ENCODE results near the gene HOPX.
"Not testable (repeated sequence)": the region's sequence is repeated elsewhere in the genome, so short reads cannot be mapped to it uniquely, and the experiment has no call there.

HOPX gene

GRCh38 chr4:56681158-56681852 lies at the start of gene HOPX:
Gene HOPX (minus strand): TSS chr4:56681296. CDS start chr4:56657816, 23,480 bp downstream.
- peak; percentile 5 for DNase-seq (ENCODE audit: low spot score)

GRCh38 chr4:56730097-56730496 lies 49.0 kb upstream of the HOPX start:
- DNase-seq (ENCODE audit: low spot score) = no peak

DNA sequence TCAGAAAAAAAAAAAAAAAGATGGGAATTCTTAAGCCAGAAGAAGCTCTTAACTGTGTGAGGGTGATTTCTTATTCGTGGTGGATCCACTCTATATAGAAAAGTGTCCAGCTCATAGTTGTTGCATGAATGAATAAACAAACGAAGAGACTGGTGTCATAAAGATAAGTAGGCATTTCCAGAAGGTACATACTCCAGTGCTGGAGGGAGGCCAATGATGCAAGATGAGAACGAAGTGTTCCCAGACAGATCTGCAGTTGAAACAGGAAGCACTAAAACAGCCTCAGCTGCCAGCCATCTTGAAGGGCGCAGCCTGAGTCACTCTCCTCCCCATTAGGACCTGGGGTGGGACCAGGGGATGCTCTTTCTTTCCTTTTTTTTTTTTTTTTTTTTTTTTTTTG lies 47.4 kb upstream of the HOPX start:
- DNase-seq (ENCODE audit: low spot score) = no peak

DNA sequence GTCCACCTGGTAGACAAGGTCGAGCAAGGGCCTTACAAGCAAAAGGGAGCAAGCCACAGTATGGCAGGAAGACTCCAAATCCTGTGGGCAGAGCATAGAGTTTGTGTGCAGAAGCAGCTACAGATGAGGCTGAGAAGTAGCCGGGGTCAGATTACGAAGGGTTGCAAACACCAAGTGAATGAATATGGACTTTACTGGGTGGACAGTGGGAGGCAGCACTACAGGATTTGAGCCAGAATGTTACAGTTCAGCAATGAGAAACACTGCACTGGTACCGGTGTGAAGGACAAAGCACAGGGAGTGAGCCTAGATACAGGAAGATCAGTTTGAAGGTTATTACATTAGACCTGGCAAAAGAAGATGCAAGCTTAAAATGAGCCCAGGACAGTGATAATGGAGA lies 46.1 kb upstream of the HOPX start:
- DNase-seq (ENCODE audit: low spot score) = no peak

- not testable (repeated sequence) for DNase-seq (ENCODE audit: low spot score)
Observed at GRCh38 chr4:56726593-56726992, 45.5 kb upstream of the HOPX start.

- no peak for DNase-seq (ENCODE audit: low spot score)
Observed at GRCh38 chr4:56723659-56724230, 42.6 kb upstream of the HOPX start.

DNA sequence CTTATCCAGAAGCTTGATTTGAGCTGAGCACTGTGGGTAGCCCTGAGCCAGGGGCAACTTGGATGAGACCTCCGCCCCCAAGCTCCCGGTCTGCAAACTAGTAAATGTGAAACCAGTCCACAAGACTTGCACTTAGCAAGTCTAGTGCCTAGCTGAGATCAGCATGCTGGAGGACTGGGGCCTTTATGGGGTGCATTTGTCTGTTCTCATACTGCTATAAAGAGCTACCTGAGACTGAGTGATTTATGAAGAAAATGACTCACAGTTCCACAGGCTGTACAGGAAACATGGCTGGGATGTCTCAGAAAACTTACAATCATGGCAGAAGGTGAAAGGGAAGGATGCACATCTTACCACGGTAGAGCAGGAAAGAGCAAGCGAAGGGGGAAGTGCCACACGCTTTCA lies 42.1 kb upstream of the HOPX start:
- no peak for DNase-seq (ENCODE audit: low spot score)

DNA sequence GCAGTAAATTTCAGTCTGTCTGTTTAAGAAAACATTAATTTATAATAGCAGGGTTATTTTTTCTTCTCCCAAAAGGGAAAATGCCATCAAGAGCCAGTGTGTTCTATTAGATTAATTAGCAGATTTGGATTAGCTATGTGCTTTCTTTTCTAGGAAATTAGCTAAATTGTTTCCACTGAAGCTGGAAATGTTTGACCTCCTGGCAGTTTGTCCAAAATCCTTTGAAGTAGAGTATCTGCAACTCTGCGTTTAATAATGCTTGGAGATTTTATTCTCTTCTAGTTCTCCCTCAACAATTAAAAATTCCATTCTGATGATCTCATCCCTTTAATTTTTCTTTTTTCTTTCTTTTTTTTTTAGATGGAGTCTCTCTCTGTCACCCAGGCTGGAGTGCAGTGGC lies 27.1 kb upstream of the HOPX start:
- DNase-seq (ENCODE audit: low spot score) = no peak

GRCh38 chr4:56705966-56706365 lies 24.9 kb upstream of the HOPX start:
- DNase-seq (ENCODE audit: low spot score) = no peak

DNA sequence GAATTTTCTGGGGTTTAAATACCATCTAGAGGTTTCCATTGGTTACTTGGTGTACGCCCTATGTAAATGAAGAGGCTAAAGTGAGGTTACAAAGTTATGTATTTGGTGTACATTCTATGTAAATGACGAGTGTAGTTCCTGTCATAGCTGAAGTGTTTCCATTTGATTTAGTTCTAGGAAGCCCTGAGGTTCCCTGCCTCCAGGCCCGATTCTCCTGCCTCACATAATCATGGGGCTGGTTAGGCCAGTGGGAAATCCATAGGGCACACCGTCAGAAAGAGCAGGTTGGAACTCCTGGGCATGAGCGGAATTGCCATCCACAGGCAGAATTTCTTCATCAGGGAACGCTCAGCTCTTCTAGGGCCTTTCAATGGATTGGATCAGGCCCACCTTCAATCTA lies 24.2 kb upstream of the HOPX start:
- no peak for DNase-seq (ENCODE audit: low spot score)

- DNase-seq (ENCODE audit: low spot score) = no peak
Observed at GRCh38 chr4:56704089-56704871, 23.2 kb upstream of the HOPX start.

DNA sequence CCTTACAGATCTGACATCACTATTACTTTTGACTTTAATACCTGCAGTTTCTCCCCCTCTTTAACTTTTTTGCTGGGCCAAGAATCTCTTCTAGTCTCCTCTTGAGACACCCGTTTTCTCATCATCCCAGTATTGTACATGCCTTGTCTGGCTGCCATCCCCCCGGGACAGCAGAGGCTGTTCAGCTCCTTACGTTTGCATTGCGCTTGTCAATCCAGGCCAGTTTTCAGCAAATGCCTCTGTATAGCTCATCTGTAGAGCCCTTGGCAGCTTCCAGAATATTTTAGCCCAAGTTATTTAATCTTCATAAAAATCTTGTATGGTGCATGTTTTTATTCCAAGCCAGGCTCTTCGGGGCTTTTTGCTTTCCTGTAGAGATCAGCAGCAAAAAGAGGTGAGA lies 22.3 kb upstream of the HOPX start:
- no peak for DNase-seq (ENCODE audit: low spot score)

- no peak for DNase-seq (ENCODE audit: low spot score)
Observed at GRCh38 chr4:56701644-56702043, 20.5 kb upstream of the HOPX start.

DNA sequence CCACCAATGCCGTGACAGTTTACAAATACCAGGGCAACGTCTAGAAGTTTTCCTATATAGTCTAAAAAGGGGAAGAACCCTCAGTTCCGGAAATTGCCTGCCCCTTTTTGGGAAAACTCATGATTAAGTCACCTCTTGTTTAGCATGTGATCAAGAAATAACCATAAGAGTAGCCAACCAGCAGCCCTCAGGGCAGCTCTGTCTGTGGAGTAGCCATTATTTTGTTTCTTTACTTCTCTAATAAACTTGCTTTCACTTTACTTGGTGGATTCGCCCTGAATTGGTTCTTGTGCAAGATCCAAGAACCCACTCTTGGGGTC lies 20.0 kb upstream of the HOPX start:
- DNase-seq (ENCODE audit: low spot score) = no peak

- no peak for DNase-seq (ENCODE audit: low spot score)
Observed at GRCh38 chr4:56699537-56700105, 18.5 kb upstream of the HOPX start.

DNA sequence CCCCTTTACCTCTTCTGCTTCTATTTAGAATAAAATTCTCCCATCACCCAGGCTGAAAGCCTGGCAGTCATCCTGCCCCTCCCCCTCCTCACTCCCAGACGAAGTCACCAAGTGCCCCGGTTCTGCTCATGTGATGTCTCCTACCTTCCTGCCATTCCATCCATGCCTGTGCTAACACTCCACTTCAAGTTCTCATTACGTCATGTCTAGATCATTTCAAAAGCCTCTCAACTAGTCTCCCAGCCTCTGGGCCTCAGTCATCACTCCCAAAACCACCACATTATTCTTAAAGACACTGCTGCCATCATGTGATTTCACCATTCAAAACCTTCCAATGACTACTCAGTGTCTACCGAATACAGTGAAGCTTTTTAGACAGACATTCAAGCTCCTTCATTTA lies 17.2 kb upstream of the HOPX start:
- DNase-seq (ENCODE audit: low spot score) = no peak

DNA sequence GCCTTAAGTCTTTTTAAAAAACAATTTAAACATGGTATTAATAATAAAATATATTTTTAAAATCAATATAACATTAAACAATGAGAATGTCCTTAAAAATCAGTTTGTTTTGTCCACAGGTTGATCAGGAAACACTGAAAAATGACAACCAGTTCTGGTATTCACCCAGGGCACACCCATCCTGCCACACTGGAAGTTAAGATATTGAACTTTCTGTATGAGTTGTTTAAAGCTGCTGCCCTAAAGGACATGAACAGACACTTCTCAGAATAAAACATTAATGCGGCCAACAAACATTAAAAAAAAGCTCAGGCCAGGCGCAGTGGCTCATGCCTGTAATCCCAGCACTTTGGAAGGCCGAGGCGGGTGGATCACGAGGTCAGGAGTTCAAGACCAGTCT lies 15.0 kb upstream of the HOPX start:
- DNase-seq (ENCODE audit: low spot score) = no peak

DNA sequence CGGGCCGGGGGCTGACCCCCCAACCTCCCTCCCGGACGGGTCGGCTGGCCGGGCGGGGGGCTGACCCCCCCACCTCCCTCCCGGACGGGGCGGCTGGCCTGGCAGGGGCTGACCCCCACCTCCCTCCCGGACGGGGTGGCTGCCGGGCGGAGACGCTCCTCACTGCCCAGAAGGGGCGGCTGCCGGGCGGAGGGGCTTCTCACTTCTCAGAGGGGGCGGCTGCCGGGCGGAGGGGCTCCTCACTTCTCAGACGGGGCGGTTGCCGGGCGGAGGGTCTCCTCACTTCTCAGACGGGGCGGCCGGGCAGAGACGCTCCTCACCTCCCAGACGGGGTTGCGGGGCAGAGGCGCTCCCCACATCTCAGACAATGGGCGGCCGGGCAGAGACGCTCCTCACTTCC lies 12.4 kb upstream of the HOPX start:
- DNase-seq (ENCODE audit: low spot score) = not testable (repeated sequence)

DNA sequence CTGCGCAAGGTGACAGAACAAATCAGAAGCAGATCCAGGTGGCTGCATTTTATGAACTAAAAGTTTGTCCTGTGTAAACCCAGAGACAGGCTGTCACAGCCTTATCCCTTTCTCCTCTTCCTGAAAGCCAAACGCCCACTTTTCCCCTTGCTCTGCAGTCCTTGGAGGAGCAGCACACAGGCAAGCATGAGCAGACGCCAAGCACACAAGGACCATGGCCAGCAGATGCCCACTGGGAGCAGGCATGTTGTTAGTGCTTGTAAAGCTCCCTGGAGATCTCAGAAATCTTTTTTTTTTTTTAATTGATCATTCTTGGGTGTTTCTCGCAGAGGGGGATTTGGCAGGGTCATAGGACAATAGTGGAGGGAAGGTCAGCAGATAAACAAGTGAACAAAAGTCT lies 11.5 kb upstream of the HOPX start:
- DNase-seq (ENCODE audit: low spot score) = no peak

DNA sequence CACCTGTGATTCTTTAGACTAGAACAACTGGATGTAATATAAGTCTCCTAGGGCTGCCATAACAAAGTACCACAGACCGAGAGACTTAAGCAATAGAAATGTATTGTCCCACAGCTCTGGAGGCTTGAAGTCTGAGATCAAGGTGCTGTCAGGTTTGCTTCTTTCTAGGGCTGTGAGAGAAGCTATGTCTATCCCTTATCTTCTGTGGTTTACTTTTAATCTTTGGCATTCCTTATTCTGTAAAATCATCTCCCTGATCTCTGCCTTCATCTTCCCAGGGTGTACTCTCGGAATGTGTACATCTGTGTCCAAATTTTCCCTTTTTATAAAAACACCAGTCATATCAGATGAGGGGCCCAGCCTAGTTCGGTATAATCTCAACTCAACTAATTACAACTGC lies 10.3 kb upstream of the HOPX start:
- DNase-seq (ENCODE audit: low spot score) = no peak

DNA sequence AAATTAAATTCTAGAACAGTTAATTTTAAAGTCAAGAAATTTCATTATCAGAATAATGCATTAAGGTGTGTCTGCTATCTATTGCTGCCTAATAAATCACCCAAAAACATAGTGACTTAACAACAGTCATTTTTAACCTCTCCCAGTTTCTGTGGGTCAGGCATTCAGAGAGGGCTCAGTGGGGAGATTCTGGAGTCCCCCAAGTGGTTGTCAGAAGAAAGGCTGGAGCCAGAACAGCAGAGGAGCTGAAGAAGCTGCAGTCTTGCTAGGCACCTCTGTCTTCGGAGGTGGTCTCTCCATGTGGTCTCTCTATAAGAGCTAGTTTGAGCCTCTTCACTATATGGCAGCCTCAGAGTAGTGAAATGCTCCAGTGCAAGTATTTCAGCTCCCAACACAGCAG lies 9.3 kb upstream of the HOPX start:
- DNase-seq (ENCODE audit: low spot score) = no peak

DNA sequence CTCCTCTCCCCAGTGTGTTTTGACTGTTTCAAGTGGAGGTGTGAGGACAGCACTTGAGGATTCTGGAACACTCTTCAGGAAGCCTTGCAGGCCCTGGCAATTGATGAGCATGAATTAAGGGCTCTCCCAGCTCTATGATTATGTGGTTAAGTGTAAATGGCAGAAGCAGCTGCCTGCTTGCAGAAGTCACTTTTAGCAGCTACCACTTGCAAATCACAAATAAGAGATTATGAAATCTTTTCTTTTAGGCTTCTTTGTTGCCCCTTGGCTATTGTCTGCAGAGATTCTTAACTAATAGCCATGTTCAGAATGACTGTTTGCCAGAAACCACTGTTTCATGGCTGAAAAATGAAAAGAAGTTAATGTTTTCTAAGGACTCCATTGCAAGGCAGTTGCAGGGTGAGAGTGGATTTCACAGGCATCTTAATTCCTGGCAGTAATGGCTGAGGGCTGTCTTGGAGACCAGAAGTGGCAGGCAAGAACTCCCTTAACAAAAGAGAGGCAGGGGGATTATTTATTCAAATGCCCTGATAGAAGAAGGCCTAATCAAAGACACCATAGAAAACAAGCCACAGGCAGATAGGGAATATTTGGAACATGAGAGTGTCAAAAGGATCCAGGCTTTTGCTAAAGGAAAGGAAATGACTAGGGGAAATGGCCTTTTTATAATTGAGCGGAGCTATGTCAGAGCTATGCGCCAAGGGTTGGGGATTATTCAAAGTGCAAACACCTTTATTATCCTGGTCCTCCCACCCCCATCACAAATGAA lies 8.3 kb upstream of the HOPX start:
- no peak for DNase-seq (ENCODE audit: low spot score)
